ENCODE measurements around the gene ANKRD40CL.

DNA sequence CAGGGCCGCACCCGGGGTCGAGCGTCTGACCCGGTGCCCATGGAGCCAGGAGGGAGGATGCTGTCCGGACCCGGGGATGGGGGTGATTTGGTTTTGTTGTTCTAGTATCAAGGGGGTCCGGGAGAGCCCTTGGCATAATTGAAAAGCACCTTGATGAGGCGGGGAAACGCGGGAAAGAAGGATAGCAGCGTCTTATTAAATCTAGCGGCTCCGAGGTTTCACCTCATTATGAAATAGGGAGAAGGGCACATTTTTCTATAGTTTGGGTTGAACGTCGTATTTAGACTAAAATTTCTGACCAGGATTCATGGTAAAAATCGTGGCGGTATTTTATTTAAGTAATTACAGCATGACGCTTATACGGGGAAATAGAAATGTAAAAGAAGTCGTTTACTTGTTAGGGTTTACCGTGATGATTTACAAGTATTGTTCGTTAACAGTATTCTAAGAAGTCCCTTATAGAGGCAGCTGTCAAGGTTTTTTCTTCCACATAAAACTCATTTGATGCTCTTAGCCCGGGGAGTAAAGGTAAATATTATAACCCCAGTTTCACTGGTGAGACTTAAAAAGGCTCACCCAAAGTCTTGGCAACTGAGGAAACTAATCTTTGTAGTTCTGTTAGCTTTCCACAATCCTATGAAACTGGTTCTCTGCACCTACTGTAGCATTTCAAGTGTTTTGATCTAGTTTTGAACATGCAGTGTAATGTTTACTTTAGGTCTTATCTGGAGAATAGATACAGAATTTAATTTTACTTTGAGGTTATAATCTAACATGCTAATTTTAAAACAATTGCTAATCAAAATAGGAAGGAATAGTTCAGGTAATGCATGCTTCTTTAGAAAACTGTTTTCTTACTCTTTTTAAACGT lies 47.2 kb downstream of the ANKRD40CL start:
- TF ChIP-seq CTCF (IDR thresholded peaks at IDR 0.05; ENCODE audit: low read depth, low read length): no peak
- no peak for TF ChIP-seq EZH2phosphoT487 (IDR thresholded peaks at IDR 0.05; ENCODE audit: low read depth)

Data from OCI-LY3 (cell line).